Mucosa of gallbladder (tissue), 1 donor: ENCODE measurements around the gene KLC1. TPM values are rescaled to one million over a fixed set of nuclear protein-coding genes. Genes with fewer than 3 reads are reported as not detected.
"Not testable (repeated sequence)": the region's sequence is repeated elsewhere in the genome, so short reads cannot be mapped to it uniquely, and the experiment has no call there.

Source experiments
- DNase-seq: peaks from one replicate; pipeline ENCODE4 v3.0.0-alpha.2; 2020; ENCODE audit warnings: low spot score
- total RNA-seq: library from RNA; stranded (reverse); gene quantifications from one replicate; pipeline ENCODE4 v1.2.1, GENCODE V29; 2021
- donor health status: DM: no; HTN: no; CAD: no.

The KLC1 gene
- 171 TPM for total RNA-seq

GRCh38 chr14:103628684-103629502 is at the start of gene KLC1:
KLC1 (plus strand) TSS chr14:103629211; CDS start chr14:103654565, 25,354 bp downstream.
- peak; percentile 81 for DNase-seq

DNA sequence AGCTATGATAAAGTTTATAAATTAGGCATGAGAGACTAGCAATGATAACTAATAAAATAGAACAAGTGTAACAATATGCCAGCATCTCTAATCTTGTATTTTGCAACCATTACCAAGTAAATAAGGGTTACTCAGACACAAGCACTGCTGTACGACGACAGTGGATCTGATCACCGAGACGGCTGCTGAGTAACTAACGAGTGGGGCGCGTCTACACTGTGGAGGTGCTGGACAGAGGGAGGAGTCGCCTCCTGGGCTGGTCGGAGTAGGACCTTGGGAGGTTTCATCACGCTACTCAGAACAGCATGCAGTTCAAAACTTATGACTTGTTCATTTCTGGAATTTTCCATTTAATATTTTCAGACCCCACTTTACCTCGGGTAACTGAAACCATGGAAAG is 47.8 kb upstream of the KLC1 start:
- no peak for DNase-seq

GRCh38 chr14:103581954-103582703 is 46.9 kb upstream of the KLC1 start:
- DNase-seq = no peak

- no peak for DNase-seq
Observed at GRCh38 chr14:103584326-103584915, 44.6 kb upstream of the KLC1 start.

DNA sequence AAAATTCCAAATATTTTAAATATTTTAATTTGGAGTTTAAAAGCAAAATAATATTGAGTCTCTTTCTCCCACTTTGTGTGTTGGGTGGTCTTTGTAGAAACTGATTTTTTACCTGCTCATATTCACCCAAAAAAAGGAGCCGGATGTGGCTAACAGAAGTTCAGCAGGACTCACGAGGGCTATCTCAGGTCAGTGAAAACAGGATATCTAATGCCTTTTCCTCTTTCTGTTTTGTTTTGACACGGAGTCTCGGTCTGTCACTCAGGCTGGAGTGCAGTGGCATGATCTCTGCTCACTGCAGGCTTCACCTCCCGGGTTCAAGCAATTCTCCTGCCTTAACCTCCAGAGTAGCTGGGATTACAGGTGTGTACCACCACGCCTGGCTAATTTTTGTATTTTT is 35.4 kb upstream of the KLC1 start:
- DNase-seq = no peak

DNA sequence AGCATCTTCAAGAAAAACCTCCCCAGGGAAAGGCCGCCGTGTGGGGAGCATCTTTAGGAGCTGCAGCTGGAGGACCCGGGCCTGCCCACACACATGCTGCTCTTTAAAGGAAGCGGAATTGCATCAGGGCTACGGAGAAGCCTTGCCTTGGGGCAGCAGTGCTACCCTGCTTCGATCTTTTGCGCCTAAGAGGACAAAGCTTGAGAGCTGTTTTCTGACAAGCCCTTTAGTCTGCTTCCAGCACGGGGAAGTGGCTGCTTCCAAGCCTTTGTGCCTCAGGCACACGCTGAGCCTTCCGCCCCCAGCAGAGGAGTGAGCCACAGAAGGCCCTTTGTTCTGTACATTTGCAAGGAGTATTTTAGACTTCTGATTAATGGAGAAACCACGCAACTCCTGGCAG is 34.7 kb upstream of the KLC1 start:
- DNase-seq = peak; percentile 17

GRCh38 chr14:103597623-103598377 is 31.2 kb upstream of the KLC1 start:
- no peak for DNase-seq

DNA sequence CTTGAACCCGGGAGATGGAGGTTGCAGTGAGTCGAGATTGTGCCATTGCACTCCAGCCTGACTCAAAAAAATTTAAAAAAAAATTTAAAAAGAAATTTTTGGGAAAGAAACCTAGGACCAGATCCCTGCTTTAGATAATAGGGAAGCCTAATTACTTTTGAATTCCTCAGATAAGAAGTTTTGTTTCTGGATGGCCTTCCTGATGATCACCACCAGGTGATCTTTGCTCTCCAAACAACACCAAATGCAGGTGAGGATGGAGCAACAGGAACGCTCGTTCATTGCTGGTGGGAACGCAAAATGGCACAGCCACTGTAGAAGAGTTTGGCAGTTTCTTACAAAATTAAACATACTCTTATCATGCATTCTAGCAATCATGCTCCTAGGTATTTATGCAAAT is 28.5 kb upstream of the KLC1 start:
- no peak for DNase-seq

DNA sequence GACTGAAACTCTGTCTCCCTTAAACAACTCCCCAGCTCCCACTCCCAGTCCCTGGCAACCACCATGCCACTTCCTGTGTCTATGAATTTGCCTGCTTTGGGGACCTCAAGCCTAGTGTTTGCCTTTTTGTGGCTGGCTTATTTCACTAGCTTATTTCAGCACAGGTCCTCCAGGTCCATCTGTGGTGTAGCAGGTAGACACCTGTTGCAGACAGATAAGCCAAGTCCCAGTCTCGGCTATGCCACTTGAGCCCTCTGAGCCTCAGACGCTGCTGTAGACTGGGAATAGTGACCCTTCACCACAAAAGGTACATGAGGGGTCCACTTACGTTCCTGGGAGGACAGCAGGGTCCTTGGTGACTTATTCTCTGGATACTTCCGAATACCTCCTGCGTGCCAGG is 24.4 kb upstream of the KLC1 start:
- DNase-seq = no peak

DNA sequence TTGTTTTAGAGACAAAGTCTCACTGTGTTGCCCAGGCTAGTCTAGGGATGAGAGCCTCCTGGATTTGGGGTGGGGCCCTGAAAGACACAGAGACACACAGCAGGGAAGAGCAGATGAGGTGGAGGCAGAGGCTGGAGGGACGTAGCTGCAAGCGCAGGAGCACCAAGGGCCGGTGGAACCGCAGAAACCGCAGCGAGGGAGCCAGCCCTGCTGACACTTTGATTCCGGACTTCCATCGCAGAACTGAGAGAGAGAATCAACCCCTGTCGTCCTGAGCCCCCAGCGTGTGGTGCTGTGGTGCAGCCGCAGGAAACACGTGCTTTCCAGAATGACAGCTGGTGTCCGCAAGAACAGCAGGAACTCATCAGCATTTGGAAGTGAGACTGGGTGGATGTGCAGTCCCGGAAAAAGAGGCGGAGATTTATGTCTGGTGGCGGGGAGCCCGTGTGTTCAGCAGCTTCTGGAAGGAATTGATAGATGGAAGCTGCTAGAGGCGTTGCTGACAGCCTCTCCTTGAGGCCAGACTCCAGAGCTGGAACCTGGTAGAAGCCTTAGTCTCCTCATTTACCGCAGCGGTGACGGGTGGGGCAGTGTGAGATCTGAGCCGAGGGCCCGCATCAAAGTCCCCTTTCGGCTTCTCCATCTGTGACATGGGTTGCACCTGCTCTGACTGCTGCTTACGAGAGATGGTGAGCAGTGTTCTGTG is 21.9 kb upstream of the KLC1 start:
- DNase-seq = peak; percentile 81

DNA sequence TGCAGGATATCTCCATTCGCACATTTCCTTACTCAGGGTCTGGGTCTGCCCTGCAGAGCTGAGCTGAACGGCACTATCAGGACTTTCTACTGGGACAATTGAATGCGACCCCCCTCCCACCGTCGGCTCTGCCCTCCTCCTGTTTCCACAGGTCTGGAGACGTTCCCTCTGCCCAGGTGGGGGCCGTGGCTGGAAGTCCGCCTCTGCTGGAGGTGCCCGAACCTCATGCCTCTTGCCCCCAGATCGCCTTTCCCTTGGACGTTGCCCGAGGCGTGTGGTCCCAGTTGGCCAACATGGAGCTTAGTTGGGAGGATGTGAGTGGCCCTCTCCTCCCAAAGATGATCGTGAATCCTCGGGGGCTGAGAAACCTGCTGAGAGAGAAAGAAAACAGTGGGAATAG is 21.2 kb upstream of the KLC1 start:
- no peak for DNase-seq

DNA sequence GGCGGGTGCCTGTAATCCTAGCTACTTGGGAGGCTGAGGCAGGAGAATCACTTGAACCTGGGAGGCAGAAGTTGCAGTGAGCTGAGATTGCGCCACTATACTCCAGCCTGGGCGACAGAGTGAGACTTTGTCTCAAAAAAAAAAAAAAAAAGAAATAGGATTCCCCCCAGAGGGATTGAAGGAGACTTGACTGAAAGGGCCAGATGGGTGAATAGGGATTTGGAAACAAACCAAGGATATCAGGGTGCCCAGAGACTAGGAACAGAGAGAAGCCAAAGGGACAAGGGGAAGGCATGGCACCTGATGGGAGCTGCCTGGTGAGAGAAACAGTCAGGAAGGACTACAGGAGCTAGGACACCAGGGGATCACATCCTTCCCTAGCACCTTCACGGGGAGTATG is 19.9 kb upstream of the KLC1 start:
- DNase-seq = not testable (repeated sequence)

GRCh38 chr14:103611215-103611614 is 17.8 kb upstream of the KLC1 start:
- DNase-seq = no peak

DNA sequence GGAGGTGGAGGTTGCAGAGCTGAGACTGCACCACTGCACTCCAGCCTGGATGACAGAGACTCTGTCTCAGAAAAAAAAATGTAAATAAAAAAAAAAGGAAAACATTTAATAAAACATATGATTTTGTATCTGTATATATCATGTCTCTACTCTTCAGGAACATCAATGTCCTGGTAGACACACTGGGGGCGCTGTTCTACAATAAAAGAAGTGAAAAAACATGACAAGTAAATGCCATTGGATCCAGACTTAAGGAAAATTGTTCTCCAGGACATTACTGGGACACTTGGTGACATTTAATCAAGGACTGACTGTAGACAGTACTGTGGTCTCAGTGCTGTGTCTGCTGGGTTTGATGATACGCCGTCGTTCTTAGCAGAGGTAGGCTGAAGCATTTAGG is 15.5 kb upstream of the KLC1 start:
- no peak for DNase-seq

DNA sequence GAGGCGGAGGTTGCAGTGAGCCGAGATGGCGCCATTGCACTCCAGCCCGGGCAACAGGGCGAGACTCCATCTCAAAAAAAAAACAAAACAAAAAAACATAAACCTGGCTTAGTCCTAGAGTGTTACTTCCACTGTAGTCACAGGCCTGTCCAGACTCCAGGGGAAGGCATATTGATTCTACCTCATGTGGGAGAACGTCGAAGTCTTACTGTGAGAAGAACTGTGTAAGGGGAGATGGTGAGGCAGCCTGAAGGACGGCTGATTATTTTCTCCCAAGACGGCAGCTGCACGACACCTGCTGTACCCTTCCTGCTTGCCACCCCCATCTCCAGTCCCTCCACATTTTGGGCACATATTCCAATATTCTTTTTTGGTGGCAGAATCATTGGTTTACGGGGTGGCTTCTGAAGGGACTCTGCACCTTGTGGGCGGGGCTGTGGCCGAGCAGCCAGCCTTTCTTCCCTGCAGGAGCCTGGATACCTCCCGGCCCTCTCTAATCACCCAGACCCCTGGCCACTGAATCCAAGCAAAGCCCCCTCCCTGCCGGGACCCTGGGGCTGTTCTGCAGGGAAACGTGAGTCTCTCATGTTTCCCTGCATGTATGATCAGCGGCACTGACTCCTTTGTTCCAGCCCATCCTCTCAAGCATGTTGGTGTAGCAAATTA is 12.2 kb upstream of the KLC1 start:
- no peak for DNase-seq

GRCh38 chr14:103619057-103619456 is 10.0 kb upstream of the KLC1 start:
- DNase-seq = no peak

DNA sequence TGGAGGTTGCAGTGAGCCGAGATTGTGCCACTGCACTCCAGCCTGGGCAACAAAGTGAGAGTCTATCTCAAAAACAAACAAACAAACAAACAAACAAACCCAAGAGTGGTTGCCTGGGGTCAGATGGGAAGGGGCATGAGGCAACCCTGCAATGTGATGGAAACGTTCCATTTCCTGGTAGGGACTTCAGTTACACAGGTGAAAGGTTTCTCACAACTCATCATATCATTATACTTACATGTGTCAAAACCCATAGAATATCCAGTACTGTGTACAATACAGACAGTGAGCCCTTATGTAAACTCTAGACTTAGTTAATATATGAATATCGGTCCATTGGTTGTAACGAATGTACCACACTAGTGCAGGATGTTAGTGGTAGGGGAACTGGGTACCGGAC is 7.2 kb upstream of the KLC1 start:
- DNase-seq = no peak

GRCh38 chr14:103623308-103623707 is 5.7 kb upstream of the KLC1 start:
- DNase-seq = no peak

DNA sequence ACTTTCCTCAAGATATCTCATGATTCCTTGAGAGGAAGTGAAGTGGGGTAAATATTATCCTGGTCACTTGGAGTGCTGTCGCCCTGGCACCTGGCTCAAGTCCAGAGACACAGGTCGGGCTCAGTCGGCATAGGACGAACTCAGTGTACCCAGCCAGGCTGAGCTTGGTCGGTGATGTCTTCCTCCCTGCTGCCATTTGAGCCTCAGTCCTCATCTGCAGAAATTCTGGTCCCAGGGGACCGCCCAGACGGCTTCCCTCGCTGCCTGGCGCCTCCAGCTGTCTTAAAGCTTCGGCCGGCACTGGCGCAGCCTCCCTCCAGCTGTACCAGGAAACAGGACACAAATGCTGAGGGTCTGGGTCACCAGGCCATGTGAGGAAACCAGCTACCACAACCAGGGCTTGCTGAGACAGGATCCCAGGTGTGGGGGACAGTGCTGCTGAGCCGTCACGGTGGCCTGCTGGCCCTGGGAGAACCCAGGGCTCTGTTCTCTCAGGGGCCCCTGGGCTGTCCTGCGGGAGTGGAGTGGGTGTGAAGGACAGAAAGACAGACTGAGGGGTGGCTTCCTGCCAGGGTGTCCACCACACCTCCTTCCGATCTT is 5.0 kb upstream of the KLC1 start:
- DNase-seq = no peak

- DNase-seq = peak; percentile 43
Observed at GRCh38 chr14:103624860-103625259, 4.2 kb upstream of the KLC1 start.
